PC-9 (cell line): Measurements from ENCODE around the gene NANOGP8.

Experiments
- EZH2 ChIP-seq: fragments of 200-600 bp; sonication (generic); IDR thresholded peaks from 2 replicates; pipeline ENCODE4 v1.8.0; 2017; ENCODE audit warnings: antibody characterized with exemption, low read depth
- TF ChIP-seq, protein P1 (sequence below): fragments of 200-600 bp; sonication (generic); conservative IDR thresholded peaks from 2 replicates; pipeline ENCODE4 v1.6.1; 2017; ENCODE audit warnings: mixed run types, antibody characterized with exemption, mild to moderate bottlenecking, moderate library complexity

DNA sequence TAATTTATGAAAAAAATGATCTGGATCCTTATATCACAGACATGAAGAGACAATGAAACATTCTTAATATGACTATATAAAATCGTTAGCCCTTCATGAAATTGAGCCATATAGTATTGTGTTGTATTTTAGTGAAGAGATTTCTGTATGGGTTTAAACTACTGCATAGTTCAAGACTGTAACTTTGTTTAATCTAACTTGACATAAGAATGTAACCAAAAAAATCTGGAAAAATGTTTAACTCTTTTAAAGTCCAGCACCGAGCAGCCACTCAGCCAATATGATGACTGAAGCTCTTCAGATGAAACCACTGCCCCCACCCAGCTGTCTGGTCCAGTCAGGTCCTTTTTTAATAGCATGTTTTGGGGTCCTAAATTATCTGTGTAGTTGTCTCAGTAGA lies 4.9 kb downstream of the NANOGP8 start:
- TF ChIP-seq, protein P1, sequence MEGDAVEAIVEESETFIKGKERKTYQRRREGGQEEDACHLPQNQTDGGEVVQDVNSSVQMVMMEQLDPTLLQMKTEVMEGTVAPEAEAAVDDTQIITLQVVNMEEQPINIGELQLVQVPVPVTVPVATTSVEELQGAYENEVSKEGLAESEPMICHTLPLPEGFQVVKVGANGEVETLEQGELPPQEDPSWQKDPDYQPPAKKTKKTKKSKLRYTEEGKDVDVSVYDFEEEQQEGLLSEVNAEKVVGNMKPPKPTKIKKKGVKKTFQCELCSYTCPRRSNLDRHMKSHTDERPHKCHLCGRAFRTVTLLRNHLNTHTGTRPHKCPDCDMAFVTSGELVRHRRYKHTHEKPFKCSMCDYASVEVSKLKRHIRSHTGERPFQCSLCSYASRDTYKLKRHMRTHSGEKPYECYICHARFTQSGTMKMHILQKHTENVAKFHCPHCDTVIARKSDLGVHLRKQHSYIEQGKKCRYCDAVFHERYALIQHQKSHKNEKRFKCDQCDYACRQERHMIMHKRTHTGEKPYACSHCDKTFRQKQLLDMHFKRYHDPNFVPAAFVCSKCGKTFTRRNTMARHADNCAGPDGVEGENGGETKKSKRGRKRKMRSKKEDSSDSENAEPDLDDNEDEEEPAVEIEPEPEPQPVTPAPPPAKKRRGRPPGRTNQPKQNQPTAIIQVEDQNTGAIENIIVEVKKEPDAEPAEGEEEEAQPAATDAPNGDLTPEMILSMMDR, result no peak
- TF ChIP-seq EZH2, result no peak
